Omental fat pad (tissue), 4 donors: ENCODE measurements around the gene DNMT3B. TPM values are rescaled to one million over a fixed set of nuclear protein-coding genes. Genes with fewer than 3 reads are reported as not detected.

Source experiments
- ATAC-seq: fragments of 150-250 bp; one replicate; pipeline ENCODE4 v1.9.1; 2016; ENCODE audit warnings: mild to moderate bottlenecking, moderate library complexity; ENCODE audit not compliant: low FRiP score
- DNase-seq: peaks from one replicate; pipeline ENCODE4 v3.0.0-alpha.2; 2019; ENCODE audit warnings: low spot score
- CTCF ChIP-seq, 3 donors: fragments of 450-650 bp; IDR thresholded peaks; one replicate each; pipeline ENCODE4 v1.5.1; 2016 to 2017; ENCODE audit warnings: antibody characterized with exemption in 3 of 3, mild to moderate bottlenecking in 3 of 3, moderate library complexity in 2 of 3
- total RNA-seq, 4 donors: library from RNA; depleted of rRNA; stranded (reverse); fragments of >200 nt; gene quantifications; one replicate each; pipeline ENCODE4 v1.1.0, GENCODE V29; 2016

The DNMT3B gene
- total RNA-seq, 4 donors from 2014 or later: 0.24 to 2.0 (median 0.44) TPM

- no peak for TF ChIP-seq CTCF (IDR thresholded peaks at IDR 0.05)
- DNase-seq (no peak), ATAC-seq (no peak)
Measured at GRCh38 chr20:32777177-32777956, 15.2 kb downstream of the DNMT3B start.

GRCh38 chr20:32779500-32780211, 17.5 kb downstream of the DNMT3B start:
- no peak for ATAC-seq
- DNase-seq: no peak

GRCh38 chr20:32780278-32780677, 18.1 kb downstream of the DNMT3B start:
- ATAC-seq (no peak), DNase-seq (no peak)
- no peak for TF ChIP-seq CTCF (IDR thresholded peaks at IDR 0.05)

More at GRCh38 chr20:32779500-32780211, 17.5 kb downstream of the DNMT3B start:
- TF ChIP-seq CTCF (IDR thresholded peaks at IDR 0.05): no peak

- DNase-seq (no peak), ATAC-seq (no peak)
- no peak for TF ChIP-seq CTCF (IDR thresholded peaks at IDR 0.05)
Measured at GRCh38 chr20:32780749-32781655, 18.8 kb downstream of the DNMT3B start.

GRCh38 chr20:32784369-32785080, 22.3 kb downstream of the DNMT3B start:
- DNase-seq (no peak), ATAC-seq (no peak)
- no peak for TF ChIP-seq CTCF (IDR thresholded peaks at IDR 0.05)

GRCh38 chr20:32786059-32786760, 24.0 kb downstream of the DNMT3B start:
- no peak for TF ChIP-seq CTCF (IDR thresholded peaks at IDR 0.05)
- DNase-seq (no peak), ATAC-seq (no peak)
